Measurements from ENCODE around the gene B3GNT9. TPM values are rescaled to one million over a fixed set of nuclear protein-coding genes. Genes with fewer than 3 reads are reported as not detected.

B3GNT9 gene
- total RNA-seq, 2 donors from 2014 or later = 7.2 to 11.0 TPM

DNA sequence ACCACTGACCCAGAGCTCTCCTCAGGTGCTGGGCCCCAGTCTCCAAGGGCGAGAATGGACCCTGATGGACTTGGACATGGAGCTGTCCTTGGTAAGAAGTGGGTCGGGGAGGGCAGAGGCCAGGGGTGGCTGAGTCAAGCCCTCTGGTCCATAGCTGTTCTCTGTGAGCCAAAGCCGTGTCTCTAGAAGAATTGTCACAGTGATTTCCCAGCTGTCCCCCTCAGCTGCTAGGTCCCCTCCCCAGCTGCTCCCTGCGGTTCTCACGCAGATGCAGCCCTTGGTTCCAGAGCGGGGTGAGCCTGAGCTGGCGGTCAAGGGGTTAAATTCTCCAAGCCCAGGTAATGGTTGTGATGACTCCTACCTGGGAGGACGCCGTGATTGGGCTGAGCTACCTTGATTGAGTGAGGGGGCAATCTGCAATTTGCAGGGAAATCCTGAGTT is 18.2 kb upstream of the B3GNT9 start:
- H3K27me3 ChIP-seq (ENCODE audit: control insufficient read depth, insufficient read depth, low read length, poor library complexity, severe bottlenecking) = peaks cover 83% of the 10 kb centered on the region
- no peak overlapping the region for H3K9ac ChIP-seq (ENCODE audit: extremely low read depth, low read length, poor library complexity, severe bottlenecking)
- no peak overlapping the region for H3K27ac ChIP-seq (ENCODE audit: low read depth, low read length)
- peak; percentile 88 for DNase-seq
- Mint-ChIP-seq H3K36me3 (ENCODE audit: low read depth) (no peaks in the 10 kb centered on the region), H3K4me3 (peak overlapping the region; percentile 63), H3K27ac (no peak overlapping the region), H3K4me1 (peaks cover 21% of the 10 kb centered on the region), H3K27me3 (ENCODE audit: insufficient read depth) (peaks cover 90% of the 10 kb centered on the region), H3K9me3 (no peaks in the 10 kb centered on the region)
- H3K4me3 ChIP-seq (ENCODE audit: low read length) = peak overlapping the region; percentile 76
- TF ChIP-seq, protein P1, sequence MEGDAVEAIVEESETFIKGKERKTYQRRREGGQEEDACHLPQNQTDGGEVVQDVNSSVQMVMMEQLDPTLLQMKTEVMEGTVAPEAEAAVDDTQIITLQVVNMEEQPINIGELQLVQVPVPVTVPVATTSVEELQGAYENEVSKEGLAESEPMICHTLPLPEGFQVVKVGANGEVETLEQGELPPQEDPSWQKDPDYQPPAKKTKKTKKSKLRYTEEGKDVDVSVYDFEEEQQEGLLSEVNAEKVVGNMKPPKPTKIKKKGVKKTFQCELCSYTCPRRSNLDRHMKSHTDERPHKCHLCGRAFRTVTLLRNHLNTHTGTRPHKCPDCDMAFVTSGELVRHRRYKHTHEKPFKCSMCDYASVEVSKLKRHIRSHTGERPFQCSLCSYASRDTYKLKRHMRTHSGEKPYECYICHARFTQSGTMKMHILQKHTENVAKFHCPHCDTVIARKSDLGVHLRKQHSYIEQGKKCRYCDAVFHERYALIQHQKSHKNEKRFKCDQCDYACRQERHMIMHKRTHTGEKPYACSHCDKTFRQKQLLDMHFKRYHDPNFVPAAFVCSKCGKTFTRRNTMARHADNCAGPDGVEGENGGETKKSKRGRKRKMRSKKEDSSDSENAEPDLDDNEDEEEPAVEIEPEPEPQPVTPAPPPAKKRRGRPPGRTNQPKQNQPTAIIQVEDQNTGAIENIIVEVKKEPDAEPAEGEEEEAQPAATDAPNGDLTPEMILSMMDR (conservative IDR thresholded peaks at IDR 0.05) = no peak
- WGBS, 2 experiments (ENCODE audit: insufficient coverage in 1 of 2, insufficient read length in 1 of 2) = 33 to 45% methylated on average over 9 of the region's 9 CpGs
- H3K4me1 ChIP-seq (ENCODE audit: control insufficient read depth, insufficient read depth, low read length) = no peaks in the 10 kb centered on the region
- no peaks in the 10 kb centered on the region for H3K9me3 ChIP-seq (ENCODE audit: control insufficient read depth, low read length)
- no peaks in the 10 kb centered on the region for H3K36me3 ChIP-seq (ENCODE audit: control insufficient read depth, insufficient read depth, low read length)

DNA sequence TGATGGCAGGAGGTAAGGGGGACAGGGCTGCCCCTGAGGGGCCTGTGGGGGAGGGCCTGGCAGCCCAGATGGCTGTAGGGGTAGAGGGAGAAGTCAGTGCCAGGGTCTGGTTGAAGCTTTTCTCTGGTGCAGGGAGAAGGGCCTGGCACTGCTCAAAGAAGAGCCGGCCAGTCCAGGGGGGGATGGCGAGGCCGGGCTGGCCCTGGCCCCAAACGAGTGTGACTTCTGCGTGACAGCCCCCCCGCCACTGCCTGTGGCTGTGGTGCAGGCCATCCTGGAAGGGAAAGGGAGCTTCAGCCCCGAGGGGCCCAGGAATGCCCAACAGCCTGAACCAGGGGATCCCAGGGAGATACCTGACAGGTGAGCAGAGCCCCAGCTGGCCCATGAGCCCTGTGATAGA is 16.8 kb upstream of the B3GNT9 start:
- Histone ChIP-seq H3K27me3 (ENCODE audit: control insufficient read depth, insufficient read depth, low read length, poor library complexity, severe bottlenecking) (peaks cover 85% of the 10 kb centered on the region), H3K4me3 (ENCODE audit: low read length) (no peak overlapping the region), H3K4me1 (ENCODE audit: control insufficient read depth, insufficient read depth, low read length) (no peaks in the 10 kb centered on the region), H3K9ac (ENCODE audit: extremely low read depth, low read length, poor library complexity, severe bottlenecking) (no peak overlapping the region), H3K9me3 (ENCODE audit: control insufficient read depth, low read length) (no peaks in the 10 kb centered on the region), H3K27ac (ENCODE audit: low read depth, low read length) (no peak overlapping the region), H3K36me3 (ENCODE audit: control insufficient read depth, insufficient read depth, low read length) (no peaks in the 10 kb centered on the region)
- Mint-ChIP-seq H3K4me1 (peaks cover 11% of the 10 kb centered on the region), H3K27ac (no peak overlapping the region), H3K9me3 (no peaks in the 10 kb centered on the region), H3K27me3 (ENCODE audit: insufficient read depth) (peaks cover 92% of the 10 kb centered on the region), H3K4me3 (no peak overlapping the region), H3K36me3 (ENCODE audit: low read depth) (no peaks in the 10 kb centered on the region)
- TF ChIP-seq, protein P1 (conservative IDR thresholded peaks at IDR 0.05) = no peak
- 40 to 80% methylated on average over 1 to 7 of the region's 7 CpGs for WGBS, 2 experiments (ENCODE audit: insufficient coverage in 1 of 2, insufficient read length in 1 of 2)
- DNase-seq = no peak

DNA sequence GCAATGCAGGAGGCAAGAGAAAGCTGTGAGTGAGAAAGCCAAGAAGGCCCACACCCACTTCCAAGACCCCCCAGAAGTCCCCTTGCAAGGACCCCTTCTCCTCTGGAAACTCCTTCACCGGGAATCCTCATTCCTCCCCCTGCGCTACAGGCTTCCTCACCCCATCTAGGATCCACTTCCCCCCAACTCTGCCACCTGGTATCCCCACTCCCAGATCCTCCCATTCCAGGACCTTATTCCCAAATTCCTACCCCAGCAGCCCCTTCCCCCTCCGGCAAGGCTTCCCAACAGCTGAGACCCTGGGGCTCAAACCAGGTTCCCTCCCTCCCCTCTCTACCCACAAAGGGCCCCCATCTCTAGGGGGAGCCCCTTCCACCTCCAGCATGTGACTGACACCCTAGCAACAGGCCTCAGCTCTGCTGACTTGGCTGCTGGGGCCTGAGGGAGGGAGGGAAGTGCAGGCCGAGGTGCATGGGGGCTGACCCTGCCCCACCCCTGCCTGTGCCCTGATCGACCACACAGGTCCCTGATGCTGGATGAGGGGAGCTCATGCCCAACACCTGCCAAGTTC is 15.9 kb upstream of the B3GNT9 start:
- Histone ChIP-seq H3K27ac (ENCODE audit: low read depth, low read length) (no peak overlapping the region), H3K36me3 (ENCODE audit: control insufficient read depth, insufficient read depth, low read length) (no peaks in the 10 kb centered on the region), H3K9ac (ENCODE audit: extremely low read depth, low read length, poor library complexity, severe bottlenecking) (no peak overlapping the region), H3K4me1 (ENCODE audit: control insufficient read depth, insufficient read depth, low read length) (no peaks in the 10 kb centered on the region), H3K9me3 (ENCODE audit: control insufficient read depth, low read length) (no peaks in the 10 kb centered on the region), H3K27me3 (ENCODE audit: control insufficient read depth, insufficient read depth, low read length, poor library complexity, severe bottlenecking) (peaks cover 91% of the 10 kb centered on the region), H3K4me3 (ENCODE audit: low read length) (no peak overlapping the region)
- Mint-ChIP-seq H3K4me3 (no peak overlapping the region), H3K9me3 (no peaks in the 10 kb centered on the region), H3K27me3 (ENCODE audit: insufficient read depth) (peaks cover 93% of the 10 kb centered on the region), H3K4me1 (peaks cover 11% of the 10 kb centered on the region), H3K27ac (no peak overlapping the region), H3K36me3 (ENCODE audit: low read depth) (no peaks in the 10 kb centered on the region)
- TF ChIP-seq, protein P1 (conservative IDR thresholded peaks at IDR 0.05) = no peak
- 84 to 100% methylated on average over 1 to 5 of the region's 5 CpGs for WGBS, 2 experiments (ENCODE audit: insufficient coverage in 1 of 2, insufficient read length in 1 of 2)
- peak; percentile 38 for DNase-seq
